ENCODE results near the gene CATSPERE. TPM values are rescaled to one million over a fixed set of nuclear protein-coding genes. Genes with fewer than 3 reads are reported as not detected.

Gene CATSPERE
- total RNA-seq, 1 donor from 2014 or later, result 1.1 TPM

DNA sequence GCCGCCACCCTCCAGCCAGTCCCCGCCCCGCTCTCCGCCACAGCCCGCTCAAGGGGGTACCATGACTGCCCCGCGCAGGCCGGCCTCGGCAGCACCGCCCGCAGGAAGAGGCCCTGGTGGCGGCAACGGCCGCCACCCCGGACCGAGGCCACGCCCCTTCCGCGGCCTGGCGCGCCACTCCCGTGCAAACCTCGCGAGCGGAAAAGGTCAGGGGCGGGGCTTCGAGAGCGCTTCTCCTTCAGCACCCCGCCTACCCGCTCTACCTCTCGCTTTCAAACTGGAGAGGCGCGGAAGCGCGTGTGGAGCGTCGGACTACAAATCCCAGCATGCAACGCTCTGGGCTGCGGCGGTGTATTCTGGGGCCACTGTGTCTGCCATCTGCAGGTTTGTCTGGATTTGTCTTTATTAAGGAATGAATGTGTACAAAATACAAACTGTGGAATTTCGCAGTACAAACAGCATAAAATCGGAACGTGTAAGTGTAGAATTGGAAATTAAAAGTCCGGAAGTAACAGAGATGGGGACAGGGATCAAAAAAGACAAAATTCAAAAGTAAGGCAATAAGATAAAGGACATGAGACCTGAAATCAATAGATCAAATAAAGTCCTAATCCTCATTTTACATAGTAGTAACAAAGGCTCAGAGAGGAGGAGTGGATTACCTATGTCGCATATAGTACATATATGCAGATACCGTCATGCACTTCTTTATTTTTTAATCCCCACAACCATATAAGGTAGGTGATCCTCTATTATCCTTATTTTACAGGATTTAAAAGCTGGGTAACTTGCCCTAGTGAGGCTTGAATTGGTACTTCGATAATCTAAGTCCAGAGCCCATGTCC is 8.9 kb upstream of the CATSPERE start:
- Mint-ChIP-seq H3K4me3 (peak overlapping the region; percentile 95), H3K27me3 (no peaks in the 10 kb centered on the region), H3K36me3 (ENCODE audit: low read depth) (peaks cover 32% of the 10 kb centered on the region), H3K27ac (peak overlapping the region; percentile 78), H3K4me1 (peaks cover 32% of the 10 kb centered on the region), H3K9me3 (no peaks in the 10 kb centered on the region)
- ChIA-PET POLR2A (interaction anchor here (0.9 to 1.9 kb wide), 5 partner anchors 9 to 1197 kb away, joined by 3 to 12 read pairs (median 5); partner anchors contain the start of genes CATSPERE and SDCCAG8), CTCF (no interaction called here)
- intact Hi-C loops (cut with micrococcal nuclease), result loop anchor here (1.0 to 10.0 kb wide), 14 partner anchors 9 to 1197 kb away; partner anchors contain the start of genes CATSPERE, CEP170, COX20 and KIF26B
- TF ChIP-seq, protein P1, sequence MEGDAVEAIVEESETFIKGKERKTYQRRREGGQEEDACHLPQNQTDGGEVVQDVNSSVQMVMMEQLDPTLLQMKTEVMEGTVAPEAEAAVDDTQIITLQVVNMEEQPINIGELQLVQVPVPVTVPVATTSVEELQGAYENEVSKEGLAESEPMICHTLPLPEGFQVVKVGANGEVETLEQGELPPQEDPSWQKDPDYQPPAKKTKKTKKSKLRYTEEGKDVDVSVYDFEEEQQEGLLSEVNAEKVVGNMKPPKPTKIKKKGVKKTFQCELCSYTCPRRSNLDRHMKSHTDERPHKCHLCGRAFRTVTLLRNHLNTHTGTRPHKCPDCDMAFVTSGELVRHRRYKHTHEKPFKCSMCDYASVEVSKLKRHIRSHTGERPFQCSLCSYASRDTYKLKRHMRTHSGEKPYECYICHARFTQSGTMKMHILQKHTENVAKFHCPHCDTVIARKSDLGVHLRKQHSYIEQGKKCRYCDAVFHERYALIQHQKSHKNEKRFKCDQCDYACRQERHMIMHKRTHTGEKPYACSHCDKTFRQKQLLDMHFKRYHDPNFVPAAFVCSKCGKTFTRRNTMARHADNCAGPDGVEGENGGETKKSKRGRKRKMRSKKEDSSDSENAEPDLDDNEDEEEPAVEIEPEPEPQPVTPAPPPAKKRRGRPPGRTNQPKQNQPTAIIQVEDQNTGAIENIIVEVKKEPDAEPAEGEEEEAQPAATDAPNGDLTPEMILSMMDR (IDR thresholded peaks at IDR 0.05), result no peak
- peak; percentile 97 for DNase-seq
- ATAC-seq (ENCODE audit: low read depth), result peak; percentile 94

DNA sequence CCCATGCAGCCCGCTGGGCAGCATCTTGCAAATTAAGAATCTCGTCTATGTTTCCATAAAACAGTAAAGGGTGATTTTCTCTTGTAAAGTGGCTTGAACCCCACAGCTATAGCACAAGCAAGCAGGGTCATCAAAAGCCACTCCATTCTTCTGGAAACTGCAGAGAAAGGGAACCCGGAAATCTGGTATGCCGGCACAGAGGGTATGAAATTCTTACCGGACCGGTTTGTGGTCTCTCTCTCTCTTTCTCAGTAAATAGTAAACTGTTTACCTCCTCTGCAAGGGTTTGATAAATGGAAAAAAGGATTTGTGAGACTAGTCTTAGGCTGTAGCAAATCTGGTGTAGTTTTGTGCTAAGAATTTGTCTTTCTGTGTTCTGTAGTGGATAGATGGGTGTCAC is 6.7 kb upstream of the CATSPERE start:
- Mint-ChIP-seq H3K4me1 (peaks cover 19% of the 10 kb centered on the region), H3K4me3 (no peak overlapping the region), H3K27ac (no peak overlapping the region), H3K36me3 (ENCODE audit: low read depth) (peaks cover 16% of the 10 kb centered on the region), H3K9me3 (no peaks in the 10 kb centered on the region), H3K27me3 (no peaks in the 10 kb centered on the region)
- ChIA-PET POLR2A (no interaction called here), CTCF (no interaction called here)
- DNase-seq, result no peak
- intact Hi-C loops (cut with micrococcal nuclease), result loop anchor here (5.0 to 10.0 kb wide), 3 partner anchors 148 to 700 kb away; partner anchors contain the start of gene KIF26B
- no peak for ATAC-seq (ENCODE audit: low read depth)
- TF ChIP-seq, protein P1 (IDR thresholded peaks at IDR 0.05), result no peak

DNA sequence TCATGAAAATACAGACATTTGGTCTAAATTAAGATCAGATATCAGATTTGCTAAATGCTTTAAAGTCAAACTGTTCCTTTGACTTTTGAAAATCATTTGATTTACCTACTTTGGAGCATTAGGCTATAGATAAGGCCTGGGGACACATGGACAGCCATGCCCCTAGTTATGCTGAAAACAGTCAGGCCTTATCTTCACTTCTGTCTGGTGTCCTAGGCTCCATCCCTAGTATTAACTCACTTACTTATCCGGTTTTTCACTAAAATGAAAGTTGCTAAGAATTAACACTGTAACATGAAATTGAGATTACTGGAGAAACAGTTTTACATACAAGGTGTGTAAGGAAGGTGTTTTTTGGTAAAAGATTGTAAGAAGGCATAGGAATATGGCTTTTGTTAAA is 4.5 kb upstream of the CATSPERE start:
- CTCF ChIA-PET, result no interaction called here
- TF ChIP-seq, protein P1 (IDR thresholded peaks at IDR 0.05), result no peak
- H3K9me3 Mint-ChIP-seq, result no peaks in the 10 kb centered on the region
- intact Hi-C loops (cut with micrococcal nuclease), result loop anchor here (10.0 kb wide), 1 partner anchor 698 kb away; the partner anchor contains the start of gene KIF26B
- ATAC-seq (ENCODE audit: low read depth), result no peak
- H3K27me3 Mint-ChIP-seq, result no peaks in the 10 kb centered on the region
- POLR2A ChIA-PET, result no interaction called here
- no peak overlapping the region for H3K4me3 Mint-ChIP-seq
- H3K27ac Mint-ChIP-seq, result no peak overlapping the region
- no peak for DNase-seq
- H3K4me1 Mint-ChIP-seq, result peaks cover 18% of the 10 kb centered on the region
- no peaks in the 10 kb centered on the region for H3K36me3 Mint-ChIP-seq (ENCODE audit: low read depth)

DNA sequence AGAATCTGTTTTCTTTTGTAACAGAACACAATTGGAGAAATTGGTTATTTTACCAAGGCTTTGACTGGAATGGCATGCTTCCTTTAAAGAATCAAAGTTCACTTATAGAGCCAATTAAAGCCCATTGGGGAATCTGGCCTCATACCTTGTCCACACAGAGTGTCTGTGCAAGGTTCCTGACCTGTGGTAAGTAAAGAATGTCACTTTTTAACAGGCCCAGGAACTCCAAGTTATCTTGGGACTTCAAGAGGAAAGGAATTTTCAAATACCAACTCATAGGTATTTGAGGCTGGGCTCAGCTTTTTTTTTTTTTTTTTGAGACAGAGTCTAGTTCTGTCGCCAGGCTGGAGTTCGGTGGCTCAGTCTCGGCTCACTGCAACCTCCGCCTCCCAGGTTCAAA is 2.3 kb upstream of the CATSPERE start:
- no peak for DNase-seq
- no peak overlapping the region for H3K4me3 Mint-ChIP-seq
- H3K36me3 Mint-ChIP-seq (ENCODE audit: low read depth), result no peaks in the 10 kb centered on the region
- intact Hi-C loops (cut with micrococcal nuclease), result loop anchor here (10.0 kb wide), 1 partner anchor 696 kb away; the partner anchor contains the start of gene KIF26B
- H3K4me1 Mint-ChIP-seq, result peaks cover 15% of the 10 kb centered on the region
- no peak overlapping the region for H3K27ac Mint-ChIP-seq
- no peaks in the 10 kb centered on the region for H3K27me3 Mint-ChIP-seq
- no peaks in the 10 kb centered on the region for H3K9me3 Mint-ChIP-seq
- ATAC-seq (ENCODE audit: low read depth), result no peak
- POLR2A ChIA-PET, result no interaction called here
- CTCF ChIA-PET, result no interaction called here
- TF ChIP-seq, protein P1 (IDR thresholded peaks at IDR 0.05), result no peak

DNA sequence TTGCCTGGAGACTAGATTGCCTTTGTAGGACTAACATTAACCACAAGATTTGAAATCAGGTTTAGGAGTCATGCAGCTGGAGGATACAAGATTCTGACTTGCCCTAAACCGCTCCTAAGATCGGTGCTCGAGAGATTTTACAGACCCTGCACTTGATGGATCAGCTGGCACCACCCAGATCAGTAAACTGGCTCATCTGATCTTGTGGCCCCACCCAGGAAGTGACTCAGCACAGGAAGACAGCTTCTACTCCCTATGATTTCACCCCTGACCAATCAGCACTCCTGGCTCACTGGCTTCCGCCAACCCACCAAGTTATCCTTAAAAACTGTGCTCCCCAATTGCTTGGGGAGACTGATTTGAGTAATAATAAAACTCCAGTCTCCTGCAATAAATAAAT is 876 bp upstream of the CATSPERE start:
- ChIA-PET CTCF (no interaction called here), POLR2A (interaction anchor here (0.7 kb wide), 1 partner anchor 12 kb away, joined by 4 read pairs; no protein-coding TSS in a partner anchor)
- Mint-ChIP-seq H3K27ac (peak overlapping the region; percentile 46), H3K27me3 (no peaks in the 10 kb centered on the region), H3K36me3 (ENCODE audit: low read depth) (no peaks in the 10 kb centered on the region), H3K4me1 (peaks cover 15% of the 10 kb centered on the region), H3K4me3 (peak overlapping the region; percentile 86), H3K9me3 (no peaks in the 10 kb centered on the region)
- DNase-seq, result no peak
- intact Hi-C loops (cut with micrococcal nuclease), result loop anchor here (5.0 kb wide), 1 partner anchor 272 kb away; a partner anchor contains a TSS
- ATAC-seq (ENCODE audit: low read depth), result no peak
- TF ChIP-seq, protein P1 (IDR thresholded peaks at IDR 0.05), result no peak

Measured in activated B cell treated with CpG ODN at 0.5 μM for 24 hours (primary cell).